CD4-positive, alpha-beta T cell treated with Interleukin-2 at 100 ng/mL for 4 hours (primary cell): ENCODE results near the gene CD52.
A peak's percentile ranks its signal among the peaks of the same experiment; 100 is the strongest.
"Not testable (repeated sequence)": the region's sequence is repeated elsewhere in the genome, so short reads cannot be mapped to it uniquely, and the experiment has no call there.

Experiments used
- DNase-seq: peaks from one replicate; pipeline ENCODE4 v3.0.0-alpha.2; 2020; ENCODE audit warnings: low spot score

The CD52 gene

GRCh38 chr1:26302733-26303405, 14.9 kb upstream of the CD52 start:
- no peak for DNase-seq

DNA sequence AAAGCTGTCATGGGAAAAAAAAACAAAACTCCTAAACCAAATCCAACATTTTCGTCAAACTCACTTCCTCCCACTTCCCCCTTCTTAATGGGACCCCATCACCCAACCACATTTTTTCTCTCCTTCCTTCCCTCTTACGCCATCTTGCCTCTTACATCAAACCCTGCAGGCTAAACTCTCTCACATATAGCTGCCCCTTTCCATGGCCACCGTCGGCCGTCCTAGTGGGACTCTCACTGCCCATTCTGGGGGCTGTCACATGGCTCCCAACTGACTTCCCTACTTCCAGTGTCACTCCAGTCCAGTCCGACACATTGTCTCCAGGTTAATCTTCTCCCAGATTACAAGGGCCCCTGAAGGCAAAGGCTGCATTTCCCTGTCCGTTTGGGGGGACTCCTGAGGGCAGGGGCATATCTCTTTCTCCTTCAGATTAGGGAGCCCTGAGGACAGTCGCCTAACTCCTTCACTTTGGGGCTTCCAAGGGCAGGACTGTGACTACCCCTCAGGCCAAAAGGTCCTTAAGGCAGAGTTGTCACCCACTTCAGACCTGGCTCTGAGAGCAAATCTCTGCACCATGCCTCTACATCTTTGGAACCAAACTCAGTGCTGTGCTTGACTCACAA, 12.0 kb upstream of the CD52 start:
- DNase-seq = no peak

DNA sequence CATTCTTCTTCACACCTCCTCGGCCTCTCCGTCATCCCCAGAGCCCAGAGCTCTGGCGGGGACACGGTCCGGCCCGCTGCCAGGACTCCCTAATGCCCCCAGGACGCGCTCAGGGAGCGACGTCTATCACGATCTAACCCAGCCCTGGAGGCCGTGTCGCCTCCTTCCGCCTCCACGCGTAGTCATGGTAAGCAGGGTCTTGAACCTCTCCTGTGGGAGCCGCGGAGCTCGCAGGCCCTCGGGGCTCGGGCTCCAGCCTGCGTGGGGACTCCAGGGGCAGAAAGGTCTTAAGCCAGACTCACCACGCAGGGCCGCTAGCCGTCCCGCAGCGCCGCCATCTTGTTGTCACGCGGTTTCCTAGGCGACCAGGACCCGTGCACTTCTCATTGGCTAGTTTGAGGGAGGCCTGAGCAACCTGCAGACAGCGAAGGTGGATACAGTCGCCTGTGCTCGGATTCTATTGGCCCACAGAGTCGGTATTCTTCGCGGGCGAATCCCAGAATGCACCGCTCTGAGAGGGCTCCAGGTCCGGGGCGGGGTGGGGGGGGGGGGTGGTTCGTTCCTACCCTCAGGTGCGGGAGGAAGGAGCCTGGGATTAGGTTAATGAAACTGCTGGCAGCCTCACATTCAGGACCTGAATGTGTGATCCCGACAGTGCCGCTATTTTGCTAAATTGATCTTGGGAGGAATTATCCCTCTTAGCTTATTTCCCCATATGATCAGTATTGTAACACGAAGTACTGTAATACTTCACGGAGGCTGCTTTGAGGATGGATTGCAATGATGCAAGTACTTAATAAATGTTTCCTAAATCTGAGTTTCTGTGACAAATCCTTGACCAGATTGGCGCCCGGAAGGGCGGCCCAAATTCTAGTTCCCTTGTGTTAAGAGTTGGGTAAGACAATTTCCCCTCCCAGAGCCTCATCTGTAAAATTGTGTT, 11.2 kb upstream of the CD52 start, which contains the start of gene UBXN11:
Gene UBXN11, minus strand, starts transcription at position 347 of the 940 bp plus-strand sequence. CDS start 3,753 bp downstream, outside the sequence.
- peak; percentile 96 for DNase-seq

DNA sequence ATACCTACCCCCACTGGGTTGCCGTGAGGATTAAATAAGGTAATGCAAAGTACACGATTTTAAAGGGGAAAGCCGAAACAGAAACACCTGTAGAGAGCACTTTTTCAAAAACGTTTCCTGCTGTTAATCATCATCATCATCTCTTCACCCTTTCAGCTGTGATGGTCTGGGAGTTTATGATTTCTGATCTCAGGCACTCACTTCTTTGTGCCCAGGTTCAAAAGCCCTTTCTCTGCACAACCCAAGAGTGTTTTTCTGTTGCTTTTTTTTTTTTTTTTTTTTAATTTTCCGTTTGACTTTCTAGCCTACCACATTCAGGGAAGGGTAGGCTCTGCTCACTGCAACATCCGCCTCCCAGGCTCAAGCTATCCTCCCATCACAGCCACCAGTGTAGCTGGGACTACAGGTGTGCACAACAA, 10.4 kb upstream of the CD52 start:
- peak; percentile 49 for DNase-seq

DNA sequence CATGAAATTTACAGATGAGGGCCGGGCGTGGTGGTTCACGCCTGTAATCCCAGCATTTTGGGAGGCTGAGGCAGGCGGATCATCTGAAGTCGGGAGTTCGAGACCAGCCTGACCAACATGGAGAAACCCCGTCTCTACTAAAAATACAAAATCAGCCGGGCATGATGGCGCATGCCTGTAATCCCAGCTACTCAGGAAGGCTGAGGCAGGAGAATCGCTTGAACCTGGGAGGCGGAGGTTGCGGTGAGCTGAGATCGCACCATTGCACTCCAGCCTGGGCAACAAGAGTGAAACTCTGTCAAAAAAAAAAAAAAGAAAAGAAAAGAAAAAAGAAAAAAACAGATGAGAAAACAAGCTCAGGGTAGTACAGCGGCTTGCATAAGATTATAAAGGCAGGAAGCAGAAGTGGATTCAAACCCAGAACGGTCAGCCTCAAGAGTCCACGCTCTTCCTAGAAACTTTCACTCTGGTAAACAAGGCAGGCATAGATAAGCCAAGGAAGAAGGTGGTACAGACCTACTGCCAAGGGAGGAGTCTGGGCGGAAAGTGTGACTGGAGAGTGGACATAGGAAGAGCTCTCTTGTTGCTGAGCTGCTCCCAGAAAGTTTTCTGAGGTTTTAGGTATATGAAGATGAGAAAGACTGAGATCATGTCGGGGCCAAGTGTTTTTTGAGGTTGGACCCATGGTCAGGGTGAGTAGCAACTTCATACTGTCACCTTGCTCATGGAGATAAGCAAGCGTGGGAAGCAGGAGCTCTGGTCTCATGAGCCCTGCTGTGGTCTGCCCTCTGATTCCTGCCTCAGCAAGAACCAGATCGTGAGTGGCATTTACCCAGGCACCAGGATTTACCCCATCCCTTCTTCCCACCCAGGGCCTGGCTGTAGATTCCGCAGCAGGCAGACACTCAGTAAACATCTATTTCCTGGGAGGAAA, 9.5 kb upstream of the CD52 start:
- not testable (repeated sequence) for DNase-seq

- DNase-seq = no peak
Observed at GRCh38 chr1:26314501-26314900, 3.3 kb upstream of the CD52 start.

GRCh38 chr1:26315874-26316850, 1.6 kb upstream of the CD52 start:
- DNase-seq = no peak

- no peak for DNase-seq
Observed at GRCh38 chr1:26317146-26317545, 612 bp upstream of the CD52 start.

DNA sequence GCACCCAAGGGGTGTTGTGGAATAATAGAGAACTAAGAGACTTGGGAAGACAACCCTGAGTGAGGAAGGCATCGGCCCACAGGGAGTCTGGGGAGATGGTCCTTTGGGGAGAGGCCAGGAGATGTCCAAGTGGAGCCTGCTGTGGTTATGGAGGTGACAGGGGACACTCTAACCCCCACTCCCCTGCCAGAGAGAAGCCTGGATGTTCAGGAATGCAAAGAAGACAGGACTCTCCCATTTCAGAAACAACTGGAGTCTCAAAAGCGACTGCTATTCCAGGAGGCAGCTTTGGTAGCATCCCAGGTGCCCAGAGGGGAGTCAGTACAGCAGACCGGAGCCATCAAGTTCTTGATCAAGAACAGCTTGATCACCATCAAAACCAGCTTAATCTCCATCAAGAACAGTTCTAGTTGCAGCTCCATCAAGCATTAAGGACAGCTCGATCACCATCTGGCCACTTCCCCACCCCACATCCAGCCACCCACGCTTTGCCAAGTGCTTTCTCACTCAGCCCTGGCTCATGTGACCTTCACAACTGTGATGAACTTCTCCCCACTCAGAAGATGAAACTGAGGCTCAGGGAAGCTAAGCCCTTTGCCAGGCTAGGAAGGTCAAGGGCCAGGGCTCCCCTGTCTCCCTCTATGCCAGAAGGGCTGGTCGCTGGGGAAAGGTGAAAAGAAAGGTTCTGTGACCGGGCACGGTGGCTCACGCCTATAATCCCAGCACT, 743 bp downstream of the CD52 start:
- no peak for DNase-seq

- no peak for DNase-seq
Observed at GRCh38 chr1:26320896-26321295, 3.1 kb downstream of the CD52 start.

DNA sequence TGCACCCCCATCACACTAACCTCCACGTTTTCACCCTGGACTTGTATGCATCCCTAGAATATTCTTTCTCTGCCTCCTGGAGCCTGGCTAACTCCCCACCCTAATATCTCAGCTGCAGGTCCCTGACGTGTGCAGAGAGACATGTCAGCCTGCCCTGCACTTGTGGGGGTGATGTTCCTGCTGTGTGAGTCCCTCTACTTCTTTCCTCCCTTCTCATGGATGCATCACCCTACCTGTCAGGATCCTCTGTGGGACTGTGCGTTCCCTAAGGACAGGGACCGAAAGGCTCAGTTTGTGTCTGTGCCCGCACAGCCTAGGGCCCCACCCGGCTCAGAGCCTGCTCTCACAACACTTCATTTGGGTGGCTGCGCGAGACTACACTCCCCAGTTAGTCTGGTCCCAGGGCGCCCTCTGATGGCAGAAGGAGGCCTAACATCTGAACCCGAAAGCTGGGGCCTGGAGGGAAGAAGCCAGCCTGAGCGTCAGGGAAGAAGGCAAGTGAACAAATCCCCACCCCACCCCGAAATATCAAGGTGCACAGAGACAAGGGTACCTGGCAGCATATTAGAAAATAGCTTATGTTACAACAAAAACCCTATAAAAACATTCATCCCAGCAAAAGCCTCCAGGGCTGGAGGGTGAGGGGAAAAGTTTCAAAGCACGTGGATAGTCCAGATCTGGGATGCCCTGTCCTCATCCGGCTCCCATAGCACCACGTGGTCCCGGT, 3.7 kb downstream of the CD52 start:
- peak; percentile 96 for DNase-seq

DNA sequence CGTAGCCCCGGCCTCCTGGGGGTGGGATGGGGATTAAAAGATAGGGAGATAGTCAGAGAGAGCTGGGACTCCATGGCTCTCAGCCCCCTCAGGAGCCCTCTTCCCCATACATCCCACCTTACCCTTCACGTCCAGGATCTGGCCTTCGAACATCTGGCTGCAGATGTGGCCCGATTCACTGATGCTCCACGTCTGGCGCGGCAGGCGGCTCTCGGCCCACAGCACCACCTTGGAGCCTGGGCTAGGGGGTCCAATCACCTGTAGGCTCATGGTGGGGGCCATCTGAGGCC, 4.2 kb downstream of the CD52 start:
- DNase-seq = no peak

DNA sequence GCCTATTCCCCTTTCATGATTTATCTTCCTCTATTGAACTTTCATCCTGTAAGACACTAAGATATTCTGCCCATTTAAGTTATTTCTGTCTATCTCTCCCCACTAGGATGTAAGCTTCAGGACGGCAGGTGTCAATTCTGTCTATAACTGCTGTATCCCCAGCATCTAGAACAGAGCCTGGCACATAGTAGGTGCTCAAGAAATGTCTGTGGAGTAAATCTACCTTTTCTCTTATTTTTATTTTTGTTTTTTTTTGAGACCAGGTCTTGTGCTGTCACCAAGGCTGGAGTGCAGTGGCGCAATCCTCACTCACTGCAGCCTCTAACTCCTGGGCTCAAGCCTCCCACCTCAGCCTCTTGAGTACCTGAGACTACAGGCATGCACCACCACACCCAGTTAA, 5.6 kb downstream of the CD52 start:
- DNase-seq = no peak

- DNase-seq = no peak
Observed at GRCh38 chr1:26324550-26324949, 6.8 kb downstream of the CD52 start.

GRCh38 chr1:26327956-26328362, 10.2 kb downstream of the CD52 start:
- DNase-seq = no peak

GRCh38 chr1:26328597-26328996, 10.8 kb downstream of the CD52 start:
- DNase-seq = no peak

DNA sequence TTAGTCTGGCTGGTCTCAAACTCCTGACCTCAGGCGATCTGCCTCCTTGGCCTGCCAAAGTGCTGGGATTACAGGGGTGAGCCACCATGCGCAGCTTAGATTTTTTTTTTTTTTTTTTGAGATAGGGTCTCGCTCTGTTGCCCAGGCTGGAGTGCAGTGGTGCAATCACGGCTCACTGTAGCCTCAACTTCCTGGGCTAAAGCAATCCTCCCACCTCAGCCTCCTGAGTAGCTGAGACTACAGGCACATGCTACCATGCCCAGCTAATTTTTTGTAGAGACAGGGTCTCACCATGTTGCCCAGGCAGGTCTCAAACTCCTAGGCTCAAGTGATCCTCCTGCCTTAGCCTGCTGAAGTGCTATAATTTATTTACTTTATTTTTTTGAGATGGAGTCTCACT, 11.6 kb downstream of the CD52 start:
- not testable (repeated sequence) for DNase-seq

DNA sequence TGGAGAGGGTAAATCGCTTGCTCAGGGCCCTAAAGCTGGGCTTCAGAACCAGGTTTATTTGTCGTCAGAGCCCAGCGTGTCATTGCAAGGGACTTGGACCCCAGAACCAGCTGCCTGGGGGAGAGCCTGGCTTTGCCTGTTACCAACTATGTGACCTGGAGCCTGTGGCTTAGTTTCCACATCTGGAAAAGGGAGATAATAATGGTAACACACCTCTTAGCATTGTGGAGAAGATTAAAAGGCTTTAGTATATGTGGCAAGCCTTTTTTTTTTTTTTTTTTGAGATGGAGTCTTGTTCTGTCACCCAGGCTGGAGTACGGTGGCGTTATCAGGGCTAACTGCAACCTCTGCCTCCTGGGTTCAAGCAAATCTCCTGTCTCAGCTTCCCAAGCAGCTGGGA, 12.5 kb downstream of the CD52 start:
- no peak for DNase-seq

- DNase-seq = not testable (repeated sequence)
Observed at GRCh38 chr1:26333312-26333711, 15.6 kb downstream of the CD52 start.
